Measurements from ENCODE around the gene DDX4.
"Not testable (repeated sequence)": the region's sequence is repeated elsewhere in the genome, so short reads cannot be mapped to it uniquely, and the experiment has no call there.

Gene DDX4

GRCh38 chr5:55737793-55738192, at the start of gene DDX4:
DDX4 (plus strand) TSS chr5:55738061; CDS start chr5:55738964, 903 bp downstream.
- no peak for DNase-seq (ENCODE audit: low read depth in 2 of 2)

- DNase-seq (ENCODE audit: low read depth in 2 of 2) = no peak
Observed at GRCh38 chr5:55691265-55692105, 46.4 kb upstream of the DDX4 start.

GRCh38 chr5:55692106-55692417, 45.8 kb upstream of the DDX4 start:
- DNase-seq (ENCODE audit: low read depth in 2 of 2) = no peak

GRCh38 chr5:55692509-55692908, 45.4 kb upstream of the DDX4 start:
- DNase-seq (ENCODE audit: low read depth in 2 of 2) = no peak

GRCh38 chr5:55694152-55694830, 43.6 kb upstream of the DDX4 start:
- DNase-seq (ENCODE audit: low read depth in 2 of 2) = no peak

- not testable (repeated sequence) for DNase-seq (ENCODE audit: low read depth in 2 of 2)
Observed at GRCh38 chr5:55696704-55697103, 41.2 kb upstream of the DDX4 start.

- no peak for DNase-seq (ENCODE audit: low read depth in 2 of 2)
Observed at GRCh38 chr5:55699041-55699688, 38.7 kb upstream of the DDX4 start.

- DNase-seq (ENCODE audit: low read depth in 2 of 2) = no peak
Observed at GRCh38 chr5:55700745-55701144, 37.1 kb upstream of the DDX4 start.

- no peak for DNase-seq (ENCODE audit: low read depth in 2 of 2)
Observed at GRCh38 chr5:55701462-55702103, 36.3 kb upstream of the DDX4 start.

GRCh38 chr5:55702598-55703345, 35.1 kb upstream of the DDX4 start:
- DNase-seq (ENCODE audit: low read depth in 2 of 2) = no peak

- DNase-seq (ENCODE audit: low read depth in 2 of 2) = no peak
Observed at GRCh38 chr5:55706230-55706629, 31.6 kb upstream of the DDX4 start.

GRCh38 chr5:55708732-55709131, 29.1 kb upstream of the DDX4 start:
- DNase-seq (ENCODE audit: low read depth in 2 of 2) = no peak

GRCh38 chr5:55711507-55712022, 26.3 kb upstream of the DDX4 start:
- no peak for DNase-seq (ENCODE audit: low read depth in 2 of 2)

GRCh38 chr5:55712023-55712859, 25.6 kb upstream of the DDX4 start, which contains the start of gene SLC38A9:
SLC38A9 (minus strand) TSS chr5:55712324; CDS start chr5:55697958, 14,366 bp downstream.
- DNase-seq (ENCODE audit: low read depth in 2 of 2) = peak; percentile 80 to 84

- DNase-seq (ENCODE audit: low read depth in 2 of 2) = no peak
Observed at GRCh38 chr5:55713871-55714270, 24.0 kb upstream of the DDX4 start.

GRCh38 chr5:55714339-55714738, 23.5 kb upstream of the DDX4 start:
- DNase-seq (ENCODE audit: low read depth in 2 of 2) = no peak

GRCh38 chr5:55714749-55715148, 23.1 kb upstream of the DDX4 start:
- no peak for DNase-seq (ENCODE audit: low read depth in 2 of 2)

- DNase-seq (ENCODE audit: low read depth in 2 of 2) = no peak
Observed at GRCh38 chr5:55715519-55716078, 22.3 kb upstream of the DDX4 start.

GRCh38 chr5:55719026-55719425, 18.8 kb upstream of the DDX4 start:
- DNase-seq (ENCODE audit: low read depth in 2 of 2) = not testable (repeated sequence)

- no peak for DNase-seq (ENCODE audit: low read depth in 2 of 2)
Observed at GRCh38 chr5:55720188-55720703, 17.6 kb upstream of the DDX4 start.

All from fibroblast of skin of left quadriceps (primary cell).